Measurements from ENCODE around the gene SORCS2.

- TF ChIP-seq CTCF (IDR thresholded peaks at IDR 0.05) = no peak
- no peak for TF ChIP-seq POLR2A (IDR thresholded peaks at IDR 0.05)
Measured at GRCh38 chr4:7169134-7169533, 23.2 kb upstream of the SORCS2 start.
